ENCODE measurements around the gene SEC31B. TPM values are rescaled to one million over a fixed set of nuclear protein-coding genes. Genes with fewer than 3 reads are reported as not detected.

SEC31B gene
- total and polyA plus RNA-seq, 2 donors = 10.5 to 70.7 TPM

- Histone ChIP-seq H3K36me3 (ENCODE audit: control insufficient read depth in 2 of 2, insufficient read depth in 2 of 2, low read length in 1 of 2) (peaks cover 12 to 14% of the 10 kb centered on the region in 2 donors), H3K9me3 (ENCODE audit: control insufficient read depth in 2 of 2, insufficient read depth in 1 of 2, low read length in 1 of 2) (peaks cover 0 to 1% of the 10 kb centered on the region in 2 donors), H3K27me3 (ENCODE audit: control insufficient read depth in 2 of 2, insufficient read depth in 1 of 2, low read length in 1 of 2) (no peaks in the 10 kb centered on the region), H3K4me3 (ENCODE audit: low read length in 2 of 2) (peak overlapping the region; percentile 4 to 10), H3K4me1 (ENCODE audit: control insufficient read depth in 2 of 2, insufficient read depth in 2 of 2, low read length in 2 of 2) (peaks cover 68 to 81% of the 10 kb centered on the region in 2 donors), H3K27ac (ENCODE audit: low read depth in 1 of 2, low read length in 1 of 2) (peak overlapping the region; percentile 84 to 94)
- peak; percentile 64 to 96 (median 87) for DNase-seq (ENCODE audit: low read depth in 6 of 9, low spot score in 9 of 9)
- 32% methylated on average over 3 of the region's 3 CpGs for WGBS
These were observed 10.9 kb downstream of the SEC31B start for GRCh38 chr10:100508691-100509150.

DNA sequence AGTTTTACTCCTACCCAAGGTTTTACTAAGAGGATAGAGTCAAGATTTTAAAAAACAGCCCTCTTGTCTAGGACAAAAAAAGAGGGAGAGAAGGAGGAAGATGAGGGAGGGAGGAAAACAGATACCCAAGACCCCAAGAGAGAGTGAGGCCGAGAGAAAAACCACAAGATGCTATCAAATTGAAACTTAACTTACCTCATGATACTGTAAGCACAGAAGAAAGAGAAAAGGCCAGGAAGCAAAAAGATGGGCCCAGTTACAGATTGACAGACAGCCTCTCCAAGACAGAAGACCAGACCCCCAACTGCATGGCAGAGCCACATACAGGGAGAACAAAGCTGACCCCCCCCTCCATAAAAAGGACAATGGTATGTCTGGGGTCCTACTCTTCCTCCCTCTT, 11.4 kb downstream of the SEC31B start:
- Histone ChIP-seq H3K27me3 (ENCODE audit: control insufficient read depth in 2 of 2, insufficient read depth in 1 of 2, low read length in 1 of 2) (no peaks in the 10 kb centered on the region), H3K9me3 (ENCODE audit: control insufficient read depth in 2 of 2, insufficient read depth in 1 of 2, low read length in 1 of 2) (peaks cover 0 to 1% of the 10 kb centered on the region in 2 donors), H3K4me3 (ENCODE audit: low read length in 2 of 2) (peak overlapping the region in 1 of 2 donors; percentile 4), H3K36me3 (ENCODE audit: control insufficient read depth in 2 of 2, insufficient read depth in 2 of 2, low read length in 1 of 2) (peaks cover 12 to 14% of the 10 kb centered on the region in 2 donors), H3K4me1 (ENCODE audit: control insufficient read depth in 2 of 2, insufficient read depth in 2 of 2, low read length in 2 of 2) (peaks cover 68 to 81% of the 10 kb centered on the region in 2 donors), H3K27ac (ENCODE audit: low read depth in 1 of 2, low read length in 1 of 2) (peak overlapping the region; percentile 76 to 84)
- WGBS = 4% methylated on average over 1 of the region's 1 CpG
- no peak for DNase-seq (ENCODE audit: low read depth in 6 of 9, low spot score in 9 of 9)

DNA sequence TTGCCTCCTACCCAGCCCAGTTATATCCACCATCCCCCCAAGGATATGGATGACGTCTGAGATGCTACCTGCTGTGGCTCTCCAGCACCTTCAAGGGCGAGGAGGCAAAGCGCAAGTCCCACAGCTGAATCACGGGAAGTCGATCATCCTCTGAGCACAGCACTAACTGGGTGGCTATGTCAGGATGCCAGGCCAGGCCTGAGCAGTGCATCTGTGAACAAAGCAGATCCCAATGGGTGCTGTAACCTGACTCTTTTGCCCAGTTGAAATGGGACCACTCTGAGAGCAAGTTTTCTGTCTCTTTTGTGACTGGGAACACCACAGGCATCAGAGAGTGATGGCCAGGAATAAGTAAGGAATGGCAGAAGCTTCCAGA, 12.3 kb downstream of the SEC31B start:
- Histone ChIP-seq H3K27ac (ENCODE audit: low read depth in 1 of 2, low read length in 1 of 2) (no peak overlapping the region), H3K36me3 (ENCODE audit: control insufficient read depth in 2 of 2, insufficient read depth in 2 of 2, low read length in 1 of 2) (peaks cover 14% of the 10 kb centered on the region in 2 donors), H3K9me3 (ENCODE audit: control insufficient read depth in 2 of 2, insufficient read depth in 1 of 2, low read length in 1 of 2) (peaks cover 0 to 1% of the 10 kb centered on the region in 2 donors), H3K4me1 (ENCODE audit: control insufficient read depth in 2 of 2, insufficient read depth in 2 of 2, low read length in 2 of 2) (peaks cover 63 to 78% of the 10 kb centered on the region in 2 donors), H3K4me3 (ENCODE audit: low read length in 2 of 2) (no peak overlapping the region), H3K27me3 (ENCODE audit: control insufficient read depth in 2 of 2, insufficient read depth in 1 of 2, low read length in 1 of 2) (no peaks in the 10 kb centered on the region)
- DNase-seq (ENCODE audit: low read depth in 6 of 9, low spot score in 9 of 9) = no peak
- WGBS = 92% methylated on average over 5 of the region's 5 CpGs

DNA sequence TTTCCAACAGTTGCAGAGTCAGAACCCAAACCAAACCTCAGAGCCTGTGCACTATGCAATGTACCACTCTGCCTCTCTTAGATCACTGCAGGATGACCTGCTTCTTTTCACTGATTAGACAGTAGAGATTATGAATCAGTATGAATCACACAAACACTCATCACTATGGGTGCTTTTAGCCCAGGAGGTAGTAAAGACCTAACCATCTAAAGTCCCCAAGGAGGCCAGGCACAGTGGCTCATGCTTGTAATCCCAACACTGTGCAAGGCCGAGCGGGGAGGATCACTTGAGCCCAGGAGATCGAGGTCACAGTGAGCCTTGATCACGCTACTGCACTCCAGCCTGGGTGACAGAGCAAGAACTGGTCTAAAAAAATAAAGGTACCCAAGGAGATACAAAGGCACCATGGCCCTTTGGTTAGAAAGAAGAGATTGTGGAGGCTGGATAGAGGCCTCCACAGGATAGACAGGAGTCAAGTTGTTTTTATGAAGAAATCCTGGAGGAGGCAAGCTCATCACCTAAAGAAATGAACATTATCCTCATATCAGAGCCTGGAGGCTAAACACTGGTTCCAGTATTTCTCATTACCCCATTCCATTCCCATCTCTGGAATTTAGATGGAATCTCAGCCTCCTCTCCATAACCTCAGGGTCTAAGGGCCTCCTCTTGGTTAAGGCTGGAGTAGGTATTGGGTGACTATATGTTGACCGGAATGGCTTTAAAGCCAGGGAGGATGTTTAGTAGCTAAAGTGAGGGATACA, 12.9 kb downstream of the SEC31B start:
- no peak for DNase-seq (ENCODE audit: low read depth in 6 of 9, low spot score in 9 of 9)
- Histone ChIP-seq H3K4me3 (ENCODE audit: low read length in 2 of 2) (no peak overlapping the region), H3K4me1 (ENCODE audit: control insufficient read depth in 2 of 2, insufficient read depth in 2 of 2, low read length in 2 of 2) (peaks cover 57 to 74% of the 10 kb centered on the region in 2 donors), H3K27me3 (ENCODE audit: control insufficient read depth in 2 of 2, insufficient read depth in 1 of 2, low read length in 1 of 2) (no peaks in the 10 kb centered on the region), H3K9me3 (ENCODE audit: control insufficient read depth in 2 of 2, insufficient read depth in 1 of 2, low read length in 1 of 2) (peaks cover 0 to 1% of the 10 kb centered on the region in 2 donors), H3K36me3 (ENCODE audit: control insufficient read depth in 2 of 2, insufficient read depth in 2 of 2, low read length in 1 of 2) (peaks cover 20% of the 10 kb centered on the region in 2 donors), H3K27ac (ENCODE audit: low read depth in 1 of 2, low read length in 1 of 2) (no peak overlapping the region)
- WGBS = 96% methylated on average over 5 of the region's 5 CpGs

- 89% methylated on average over 2 of the region's 2 CpGs for WGBS
- Histone ChIP-seq H3K27ac (ENCODE audit: low read depth in 1 of 2, low read length in 1 of 2) (peak overlapping the region in 1 of 2 donors; percentile 27), H3K9me3 (ENCODE audit: control insufficient read depth in 2 of 2, insufficient read depth in 1 of 2, low read length in 1 of 2) (no peaks in the 10 kb centered on the region), H3K4me3 (ENCODE audit: low read length in 2 of 2) (no peak overlapping the region), H3K4me1 (ENCODE audit: control insufficient read depth in 2 of 2, insufficient read depth in 2 of 2, low read length in 2 of 2) (peaks cover 41 to 57% of the 10 kb centered on the region in 2 donors), H3K36me3 (ENCODE audit: control insufficient read depth in 2 of 2, insufficient read depth in 2 of 2, low read length in 1 of 2) (peaks cover 24 to 30% of the 10 kb centered on the region in 2 donors), H3K27me3 (ENCODE audit: control insufficient read depth in 2 of 2, insufficient read depth in 1 of 2, low read length in 1 of 2) (no peaks in the 10 kb centered on the region)
- no peak for DNase-seq (ENCODE audit: low read depth in 6 of 9, low spot score in 9 of 9)
These were observed 14.5 kb downstream of the SEC31B start for GRCh38 chr10:100505164-100505563.

GRCh38 chr10:100504096-100504495, 15.6 kb downstream of the SEC31B start:
- H3K27me3 ChIP-seq (ENCODE audit: control insufficient read depth in 2 of 2, insufficient read depth in 1 of 2, low read length in 1 of 2) = no peaks in the 10 kb centered on the region
- H3K36me3 ChIP-seq (ENCODE audit: control insufficient read depth in 2 of 2, insufficient read depth in 2 of 2, low read length in 1 of 2) = peaks cover 24 to 40% of the 10 kb centered on the region in 2 donors
- no peak overlapping the region for H3K27ac ChIP-seq (ENCODE audit: low read depth in 1 of 2, low read length in 1 of 2)
- no peak overlapping the region for H3K4me3 ChIP-seq (ENCODE audit: low read length in 2 of 2)
- 92% methylated on average over 5 of the region's 5 CpGs for WGBS
- no peak for DNase-seq (ENCODE audit: low read depth in 6 of 9, low spot score in 9 of 9)
- H3K9me3 ChIP-seq (ENCODE audit: control insufficient read depth in 2 of 2, insufficient read depth in 1 of 2, low read length in 1 of 2) = no peaks in the 10 kb centered on the region
- H3K4me1 ChIP-seq (ENCODE audit: control insufficient read depth in 2 of 2, insufficient read depth in 2 of 2, low read length in 2 of 2) = peaks cover 33 to 49% of the 10 kb centered on the region in 2 donors

DNA sequence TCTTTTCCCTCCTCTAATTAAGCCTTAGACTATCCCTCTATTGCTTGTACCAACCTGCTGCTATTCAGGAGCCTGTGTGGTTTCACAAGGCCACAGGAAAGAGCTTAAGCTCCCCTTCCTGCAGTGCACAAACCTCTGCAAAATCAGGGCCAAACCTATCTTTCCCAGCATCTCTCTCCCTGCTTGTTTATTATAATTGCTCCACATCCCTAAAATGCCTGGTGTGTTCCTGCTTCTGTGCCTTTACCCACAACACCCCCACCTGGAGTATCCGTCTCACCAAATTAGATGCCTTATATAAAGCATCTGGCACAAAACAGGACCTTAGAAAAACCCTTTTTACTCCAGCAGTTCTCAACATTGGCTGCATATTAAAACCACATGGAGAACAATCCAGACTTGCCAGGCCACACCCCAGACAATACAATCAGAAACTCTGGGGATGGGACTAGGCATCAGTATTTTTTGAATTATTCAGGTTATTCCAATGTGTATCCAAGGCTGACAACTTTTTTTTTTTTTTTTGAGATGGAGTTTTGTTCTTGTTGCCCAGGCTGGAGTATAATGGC, 16.7 kb downstream of the SEC31B start:
- Histone ChIP-seq H3K27me3 (ENCODE audit: control insufficient read depth in 2 of 2, insufficient read depth in 1 of 2, low read length in 1 of 2) (no peaks in the 10 kb centered on the region), H3K4me3 (ENCODE audit: low read length in 2 of 2) (no peak overlapping the region), H3K4me1 (ENCODE audit: control insufficient read depth in 2 of 2, insufficient read depth in 2 of 2, low read length in 2 of 2) (peaks cover 27 to 48% of the 10 kb centered on the region in 2 donors), H3K9me3 (ENCODE audit: control insufficient read depth in 2 of 2, insufficient read depth in 1 of 2, low read length in 1 of 2) (no peaks in the 10 kb centered on the region), H3K27ac (ENCODE audit: low read depth in 1 of 2, low read length in 1 of 2) (no peak overlapping the region), H3K36me3 (ENCODE audit: control insufficient read depth in 2 of 2, insufficient read depth in 2 of 2, low read length in 1 of 2) (peaks cover 34 to 44% of the 10 kb centered on the region in 2 donors)
- DNase-seq (ENCODE audit: low read depth in 6 of 9, low spot score in 9 of 9) = no peak
- WGBS = 95% methylated on average over 1 of the region's 1 CpG

- Histone ChIP-seq H3K27ac (ENCODE audit: low read depth in 1 of 2, low read length in 1 of 2) (no peak overlapping the region), H3K36me3 (ENCODE audit: control insufficient read depth in 2 of 2, insufficient read depth in 2 of 2, low read length in 1 of 2) (peaks cover 38 to 47% of the 10 kb centered on the region in 2 donors), H3K4me3 (ENCODE audit: low read length in 2 of 2) (no peak overlapping the region), H3K4me1 (ENCODE audit: control insufficient read depth in 2 of 2, insufficient read depth in 2 of 2, low read length in 2 of 2) (peaks cover 18 to 46% of the 10 kb centered on the region in 2 donors), H3K27me3 (ENCODE audit: control insufficient read depth in 2 of 2, insufficient read depth in 1 of 2, low read length in 1 of 2) (no peaks in the 10 kb centered on the region), H3K9me3 (ENCODE audit: control insufficient read depth in 2 of 2, insufficient read depth in 1 of 2, low read length in 1 of 2) (no peaks in the 10 kb centered on the region)
- no peak for DNase-seq (ENCODE audit: low read depth in 6 of 9, low spot score in 9 of 9)
These were observed 18.2 kb downstream of the SEC31B start for GRCh38 chr10:100501423-100501822.

- Histone ChIP-seq H3K36me3 (ENCODE audit: control insufficient read depth in 2 of 2, insufficient read depth in 2 of 2, low read length in 1 of 2) (peaks cover 47 to 52% of the 10 kb centered on the region in 2 donors), H3K4me1 (ENCODE audit: control insufficient read depth in 2 of 2, insufficient read depth in 2 of 2, low read length in 2 of 2) (peaks cover 9 to 25% of the 10 kb centered on the region in 2 donors)
- WGBS = 96% methylated on average over 4 of the region's 4 CpGs
These were observed 21.6 kb downstream of the SEC31B start for GRCh38 chr10:100498059-100498458.

More at GRCh38 chr10:100498059-100498458, 21.6 kb downstream of the SEC31B start:
- no peak for DNase-seq (ENCODE audit: low read depth in 6 of 9, low spot score in 9 of 9)
- no peak overlapping the region for H3K27ac ChIP-seq (ENCODE audit: low read depth in 1 of 2, low read length in 1 of 2)
- H3K27me3 ChIP-seq (ENCODE audit: control insufficient read depth in 2 of 2, insufficient read depth in 1 of 2, low read length in 1 of 2) = no peaks in the 10 kb centered on the region
- H3K4me3 ChIP-seq (ENCODE audit: low read length in 2 of 2) = no peak overlapping the region
- H3K9me3 ChIP-seq (ENCODE audit: control insufficient read depth in 2 of 2, insufficient read depth in 1 of 2, low read length in 1 of 2) = no peaks in the 10 kb centered on the region
